ENCODE data around the gene ZNF79. TPM values are rescaled to one million over a fixed set of nuclear protein-coding genes. Genes with fewer than 3 reads are reported as not detected.
A peak's percentile ranks its signal among the peaks of the same experiment; 100 is the strongest.

ZNF79 gene
- total and polyA plus RNA-seq, 2 of the 8 experiments (the other 6 are each of a cell fraction or from before 2014, with no cell fraction given): 2.4 to 7.4 TPM

DNA sequence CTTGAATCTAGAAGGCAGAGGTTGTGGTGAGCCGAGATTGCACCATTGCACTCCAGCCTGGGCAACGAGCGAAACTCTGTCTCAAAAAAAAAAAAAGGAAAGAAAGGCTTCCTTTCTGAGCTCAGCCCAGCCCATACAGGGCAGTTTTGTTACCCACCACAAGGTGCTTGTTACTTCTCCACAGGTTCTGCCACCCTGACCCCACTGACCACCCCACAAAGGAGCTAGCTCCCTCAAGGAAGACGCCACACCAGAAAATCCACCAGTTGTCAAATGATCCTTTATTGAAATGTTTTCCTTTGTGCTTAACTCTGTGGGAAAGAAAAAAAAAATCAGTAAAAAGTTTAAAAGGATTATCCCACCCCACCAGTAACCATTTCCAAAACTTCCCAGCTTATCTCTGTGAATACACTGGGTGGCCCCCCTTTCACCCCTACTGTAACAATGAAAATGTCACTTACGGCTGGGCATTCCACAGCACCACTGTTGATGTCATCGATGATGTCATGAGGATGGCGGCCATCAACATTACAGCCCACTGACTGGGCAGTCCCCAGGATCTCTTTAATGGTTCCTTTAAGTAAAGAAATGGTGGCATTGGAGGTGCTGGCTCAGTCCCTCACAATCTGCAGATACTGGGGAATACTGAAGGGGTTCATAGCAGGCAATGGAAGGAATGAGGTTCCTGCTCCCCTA, 23.4 kb downstream of the ZNF79 start:
- no peak overlapping the region for H2BK15ac ChIP-seq (ENCODE audit: low read length)
- H3K27ac ChIP-seq (ENCODE audit: low read depth, low read length): no peak overlapping the region
- no peak overlapping the region for H4K8ac ChIP-seq (ENCODE audit: extremely low read depth, insufficient read depth, low read length)
- no peak overlapping the region for H2AK5ac ChIP-seq (ENCODE audit: low read depth, low read length)
- peaks cover 0 to 4% (median 3%) of the 10 kb centered on the region in 4 experiments; a peak in 4 of 7 replicates for H3K4me1 ChIP-seq (replicated peaks in 1 of 4; ENCODE audit: control insufficient read depth in 3 of 4, insufficient read depth in 4 of 4, low read length in 3 of 4)
- no peak overlapping the region for H3K18ac ChIP-seq (ENCODE audit: extremely low read depth, low read length)
- H3K14ac ChIP-seq (ENCODE audit: insufficient read length): no peak overlapping the region
- ChIA-PET POLR2A (ENCODE audit: partially characterized antibody) (interaction anchor here (0.7 to 6.7 kb wide), 23 partner anchors 8 to 1225 kb away, joined by 3 to 64 read pairs (median 4); partner anchors contain the start of gene ZNF79), CTCF (ENCODE audit: partially characterized antibody) (interaction anchor here (0.6 to 1.3 kb wide), 4 partner anchors 8 to 507 kb away, joined by 3 to 4 read pairs (median 3); no protein-coding TSS in a partner anchor)
- H4K5ac ChIP-seq (ENCODE audit: insufficient read length, low read depth, low read length): no peak overlapping the region
- H3K79me2 ChIP-seq (ENCODE audit: control insufficient read depth in 1 of 2, insufficient read depth in 2 of 2, low read length in 2 of 2): peaks cover 17 to 36% of the 10 kb centered on the region in 2 experiments
- no peak overlapping the region for H2BK20ac ChIP-seq (ENCODE audit: low read length)
- WGBS, 2 experiments (ENCODE audit: extremely low coverage in 1 of 2, insufficient coverage in 1 of 2, insufficient read length in 1 of 2, insufficient replicate concordance in 2 of 2, low coverage in 1 of 2, low lambda C conversion rate in 2 of 2, missing lambda C conversion rate in 1 of 2): 89% methylated on average over 5 of the region's 7 CpGs; no CpG with 5 or more reads in 1 of the 2 experiments
- H3K4me2 ChIP-seq (ENCODE audit: insufficient read depth in 1 of 2, low read depth in 2 of 2, low read length in 2 of 2): peak overlapping the region in 1 of 2 experiments; percentile 95; a peak in 1 of 4 replicates
- no peak overlapping the region; a peak in 1 of 8 replicates for H3K4me3 ChIP-seq (ENCODE audit: extremely low read depth in 1 of 4, insufficient read depth in 2 of 4, low read depth in 3 of 4, low read length in 4 of 4)
- no peak overlapping the region for H3K23ac ChIP-seq (ENCODE audit: insufficient read length)
- H2AFZ ChIP-seq (ENCODE audit: low read length): no peak overlapping the region
- H3K4ac ChIP-seq (replicated peaks; ENCODE audit: insufficient read length, low read depth, low read length): no peak overlapping the region
- H3K56ac ChIP-seq (replicated peaks; ENCODE audit: insufficient read length, low read depth, low read length): no peak overlapping the region
- DNase-seq (ENCODE audit: low read depth in 1 of 2, low spot score in 2 of 2) (no peak), FAIRE-seq (no peak)
- H2BK120ac ChIP-seq (replicated peaks; ENCODE audit: low read depth, low read length): no peak overlapping the region
- peaks cover 20 to 29% of the 10 kb centered on the region in 2 experiments for H4K20me1 ChIP-seq (replicated peaks in 1 of 2; ENCODE audit: control insufficient read depth in 1 of 2, insufficient read depth in 2 of 2, low read length in 2 of 2)
- peaks cover 35 to 72% (median 57%) of the 10 kb centered on the region in 4 experiments for H3K36me3 ChIP-seq (ENCODE audit: control insufficient read depth in 2 of 4, insufficient read depth in 4 of 4, low read length in 3 of 4)
- peaks cover 19% of the 10 kb centered on the region for H3K23me2 ChIP-seq (ENCODE audit: low read depth, low read length)
- H3K9ac ChIP-seq (replicated peaks in 1 of 4; ENCODE audit: extremely low read depth in 1 of 4, low read depth in 3 of 4, low read length in 3 of 4): no peak overlapping the region
- peaks cover 7% of the 10 kb centered on the region; the same call in 1 of the 2 replicates for H3K79me1 ChIP-seq (ENCODE audit: low read depth, low read length)
- H3K9me3 ChIP-seq (ENCODE audit: insufficient read depth in 2 of 2, low read depth in 1 of 2, low read length in 1 of 2): 0 out of 4 replicates have a peak, but pooled peaks cover 0 to 5% of the 10 kb centered on the region in 2 experiments
- H2BK5ac ChIP-seq (ENCODE audit: low read depth, low read length): no peak overlapping the region
- no peak overlapping the region for H4K91ac ChIP-seq (replicated peaks; ENCODE audit: insufficient read length, low read length)
- no peak overlapping the region for H2BK12ac ChIP-seq (ENCODE audit: low read depth, low read length)
- no peaks in the 10 kb centered on the region for H3K27me3 ChIP-seq (replicated peaks in 1 of 4; ENCODE audit: control insufficient read depth in 3 of 4, extremely low read depth in 1 of 4, insufficient read depth in 3 of 4, low read length in 3 of 4)
- TF ChIP-seq SRF (IDR thresholded peaks at IDR 0.05; ENCODE audit: low read depth, low read length) (no peak), RFX5 (IDR thresholded peaks at IDR 0.05; ENCODE audit: borderline replicate concordance, low read depth, low read length) (no peak), TBP (IDR thresholded peaks at IDR 0.05; ENCODE audit: low read depth, low read length) (no peak), NRF1 (IDR thresholded peaks at IDR 0.05; ENCODE audit: low read depth, low read length) (no peak), POLR2AphosphoS5 (IDR thresholded peaks at IDR 0.05; ENCODE audit: low read depth, low read length) (no peak; the same call in none of the 2 replicates), TCF12 (IDR thresholded peaks at IDR 0.05; ENCODE audit: low read depth, low read length) (no peak), CEBPB (IDR thresholded peaks at IDR 0.05; ENCODE audit: low read depth, low read length) (no peak), RBBP5 (IDR thresholded peaks at IDR 0.05; ENCODE audit: borderline replicate concordance, low read depth, low read length) (no peak), BCL11A (IDR thresholded peaks at IDR 0.05; ENCODE audit: low read depth in 2 of 2, low read length in 2 of 2) (no peak), CHD2 (IDR thresholded peaks at IDR 0.05; ENCODE audit: low read length) (no peak), CREB1 (IDR thresholded peaks at IDR 0.05) (peak; percentile 81), YY1 (IDR thresholded peaks at IDR 0.05; ENCODE audit: low read depth, low read length) (0 out of 2 replicates have a peak, but pooled peaks have one; percentile 27)
- TF ChIP-seq, protein P1, sequence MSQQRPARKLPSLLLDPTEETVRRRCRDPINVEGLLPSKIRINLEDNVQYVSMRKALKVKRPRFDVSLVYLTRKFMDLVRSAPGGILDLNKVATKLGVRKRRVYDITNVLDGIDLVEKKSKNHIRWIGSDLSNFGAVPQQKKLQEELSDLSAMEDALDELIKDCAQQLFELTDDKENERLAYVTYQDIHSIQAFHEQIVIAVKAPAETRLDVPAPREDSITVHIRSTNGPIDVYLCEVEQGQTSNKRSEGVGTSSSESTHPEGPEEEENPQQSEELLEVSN (IDR thresholded peaks at IDR 0.05): no peak

Data from H1 (cell line).